ENCODE results near the gene CSTF1.
"Not testable (repeated sequence)": the region's sequence is repeated elsewhere in the genome, so short reads cannot be mapped to it uniquely, and the experiment has no call there.

Gene CSTF1

DNA sequence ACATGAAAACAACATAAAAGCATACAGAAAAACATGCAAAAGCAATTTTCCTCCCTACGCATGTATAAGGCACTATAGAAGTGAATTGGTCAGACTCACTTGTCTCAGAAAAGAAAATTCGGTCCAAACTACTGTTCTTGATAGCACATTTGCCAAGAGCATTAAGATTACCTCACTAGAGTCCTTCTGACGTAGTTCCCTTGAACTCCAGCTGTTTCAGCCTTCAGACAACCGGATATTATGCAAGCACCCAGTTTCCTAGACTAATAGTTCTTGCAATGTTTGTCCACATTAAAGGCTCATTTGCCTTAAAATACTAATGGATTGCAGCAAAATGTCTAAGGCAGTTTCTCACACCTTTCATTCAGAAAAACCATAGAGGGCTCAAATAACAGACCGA lies 17.1 kb downstream of the CSTF1 start:
- DNase-seq (no peak), ATAC-seq (ENCODE audit: insufficient read depth, low read depth) (no peak)
- peaks cover 15% of the 10 kb centered on the region; the same call in 1 of the 2 replicates for H4K20me1 ChIP-seq (ENCODE audit: insufficient read depth, low read length)
- H3K36me3 ChIP-seq (ENCODE audit: insufficient read depth, low read length) = peaks cover 37% of the 10 kb centered on the region
- no peaks in the 10 kb centered on the region for H3K27me3 ChIP-seq (ENCODE audit: insufficient read depth, low read length, poor library complexity)
- no peak overlapping the region for H2AFZ ChIP-seq (ENCODE audit: low read depth, low read length)
- no peaks in the 10 kb centered on the region for H3K9me3 ChIP-seq (ENCODE audit: insufficient read depth, low read length, severe bottlenecking)
- no peak for TF ChIP-seq EZH2 (IDR thresholded peaks at IDR 0.05; ENCODE audit: borderline replicate concordance, low read depth, low read length, severe bottlenecking)
- TF ChIP-seq, protein P1, sequence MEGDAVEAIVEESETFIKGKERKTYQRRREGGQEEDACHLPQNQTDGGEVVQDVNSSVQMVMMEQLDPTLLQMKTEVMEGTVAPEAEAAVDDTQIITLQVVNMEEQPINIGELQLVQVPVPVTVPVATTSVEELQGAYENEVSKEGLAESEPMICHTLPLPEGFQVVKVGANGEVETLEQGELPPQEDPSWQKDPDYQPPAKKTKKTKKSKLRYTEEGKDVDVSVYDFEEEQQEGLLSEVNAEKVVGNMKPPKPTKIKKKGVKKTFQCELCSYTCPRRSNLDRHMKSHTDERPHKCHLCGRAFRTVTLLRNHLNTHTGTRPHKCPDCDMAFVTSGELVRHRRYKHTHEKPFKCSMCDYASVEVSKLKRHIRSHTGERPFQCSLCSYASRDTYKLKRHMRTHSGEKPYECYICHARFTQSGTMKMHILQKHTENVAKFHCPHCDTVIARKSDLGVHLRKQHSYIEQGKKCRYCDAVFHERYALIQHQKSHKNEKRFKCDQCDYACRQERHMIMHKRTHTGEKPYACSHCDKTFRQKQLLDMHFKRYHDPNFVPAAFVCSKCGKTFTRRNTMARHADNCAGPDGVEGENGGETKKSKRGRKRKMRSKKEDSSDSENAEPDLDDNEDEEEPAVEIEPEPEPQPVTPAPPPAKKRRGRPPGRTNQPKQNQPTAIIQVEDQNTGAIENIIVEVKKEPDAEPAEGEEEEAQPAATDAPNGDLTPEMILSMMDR (IDR thresholded peaks at IDR 0.05; ENCODE audit: borderline replicate concordance, extremely low read depth, low read length, poor library complexity, severe bottlenecking) = no peak
- H3K27ac ChIP-seq (ENCODE audit: low read length) = no peak overlapping the region
- H3K9ac ChIP-seq (ENCODE audit: low read depth, low read length) = no peak overlapping the region
- H3K4me1 ChIP-seq (ENCODE audit: insufficient read depth, low read length) = no peaks in the 10 kb centered on the region
- no peak overlapping the region for H3K4me3 ChIP-seq (ENCODE audit: low read depth in 1 of 2, low read length in 2 of 2)
- H3K79me2 ChIP-seq (ENCODE audit: insufficient read depth, low read length) = no peaks in the 10 kb centered on the region
- H3K4me2 ChIP-seq (ENCODE audit: insufficient read depth, low read length) = no peak overlapping the region

DNA sequence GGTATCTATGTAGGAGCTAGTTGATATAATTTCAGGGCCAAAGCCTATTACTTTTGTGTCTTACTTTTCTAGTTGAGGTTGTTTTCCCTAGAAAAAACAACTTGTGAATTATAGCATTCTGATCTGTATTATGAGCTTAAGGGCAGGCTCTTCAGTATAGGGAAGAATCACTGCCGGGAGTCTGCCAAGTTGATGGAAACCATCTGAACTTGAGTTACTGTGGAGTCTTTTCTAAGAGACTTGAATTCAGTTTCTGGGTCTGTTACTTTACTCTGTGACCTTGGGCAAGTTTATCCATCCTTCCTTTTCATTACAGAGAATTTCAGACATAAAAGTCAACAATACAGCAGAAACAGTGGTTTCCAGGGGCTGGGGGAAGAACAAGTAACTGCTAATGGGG lies 17.5 kb downstream of the CSTF1 start:
- H3K4me1 ChIP-seq (ENCODE audit: insufficient read depth, low read length) = no peaks in the 10 kb centered on the region
- no peak overlapping the region for H2AFZ ChIP-seq (ENCODE audit: low read depth, low read length)
- H3K9me3 ChIP-seq (ENCODE audit: insufficient read depth, low read length, severe bottlenecking) = no peaks in the 10 kb centered on the region
- no peak overlapping the region for H3K4me3 ChIP-seq (ENCODE audit: low read depth in 1 of 2, low read length in 2 of 2)
- no peaks in the 10 kb centered on the region for H3K27me3 ChIP-seq (ENCODE audit: insufficient read depth, low read length, poor library complexity)
- ATAC-seq (ENCODE audit: insufficient read depth, low read depth) (no peak), DNase-seq (no peak)
- H3K9ac ChIP-seq (ENCODE audit: low read depth, low read length) = no peak overlapping the region
- TF ChIP-seq, protein P1 (IDR thresholded peaks at IDR 0.05; ENCODE audit: borderline replicate concordance, extremely low read depth, low read length, poor library complexity, severe bottlenecking) = no peak
- no peak for TF ChIP-seq EZH2 (IDR thresholded peaks at IDR 0.05; ENCODE audit: borderline replicate concordance, low read depth, low read length, severe bottlenecking)
- H3K27ac ChIP-seq (ENCODE audit: low read length) = no peak overlapping the region
- H3K79me2 ChIP-seq (ENCODE audit: insufficient read depth, low read length) = no peaks in the 10 kb centered on the region
- H3K4me2 ChIP-seq (ENCODE audit: insufficient read depth, low read length) = no peak overlapping the region
- peaks cover 34% of the 10 kb centered on the region for H3K36me3 ChIP-seq (ENCODE audit: insufficient read depth, low read length)
- peaks cover 15% of the 10 kb centered on the region; the same call in 1 of the 2 replicates for H4K20me1 ChIP-seq (ENCODE audit: insufficient read depth, low read length)

DNA sequence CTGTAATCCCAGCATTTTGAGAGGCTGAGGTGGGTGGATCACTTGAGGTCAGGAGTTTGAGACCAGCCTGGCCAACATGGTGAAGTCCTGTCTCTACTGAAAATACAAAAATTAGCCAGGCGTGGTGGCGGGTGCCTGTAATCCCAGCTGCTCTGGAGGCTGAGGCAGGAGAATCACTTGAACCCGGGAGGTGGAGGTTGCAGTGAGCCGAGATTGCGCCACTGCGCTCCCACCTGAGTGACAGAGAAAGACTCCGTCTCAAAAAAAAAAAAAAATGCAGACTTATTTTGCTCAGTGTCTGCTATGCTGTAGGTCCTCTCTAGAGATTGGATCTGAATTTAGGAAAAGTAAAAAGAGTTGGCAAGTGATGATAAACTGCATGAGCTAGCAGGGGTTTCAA lies 18.8 kb downstream of the CSTF1 start:
- not testable (repeated sequence) for H3K27ac ChIP-seq (ENCODE audit: low read length); H3K4me1 ChIP-seq (ENCODE audit: insufficient read depth, low read length); H3K9ac ChIP-seq (ENCODE audit: low read depth, low read length); H3K4me2 ChIP-seq (ENCODE audit: insufficient read depth, low read length); ATAC-seq (ENCODE audit: insufficient read depth, low read depth); H3K9me3 ChIP-seq (ENCODE audit: insufficient read depth, low read length, severe bottlenecking); H2AFZ ChIP-seq (ENCODE audit: low read depth, low read length); H3K4me3 ChIP-seq (ENCODE audit: low read depth in 1 of 2, low read length in 2 of 2); DNase-seq; H3K79me2 ChIP-seq (ENCODE audit: insufficient read depth, low read length); H3K27me3 ChIP-seq (ENCODE audit: insufficient read depth, low read length, poor library complexity)
- peaks cover 20% of the 10 kb centered on the region for H3K36me3 ChIP-seq (ENCODE audit: insufficient read depth, low read length)
- peaks cover 10% of the 10 kb centered on the region; the same call in 1 of the 2 replicates for H4K20me1 ChIP-seq (ENCODE audit: insufficient read depth, low read length)

DNA sequence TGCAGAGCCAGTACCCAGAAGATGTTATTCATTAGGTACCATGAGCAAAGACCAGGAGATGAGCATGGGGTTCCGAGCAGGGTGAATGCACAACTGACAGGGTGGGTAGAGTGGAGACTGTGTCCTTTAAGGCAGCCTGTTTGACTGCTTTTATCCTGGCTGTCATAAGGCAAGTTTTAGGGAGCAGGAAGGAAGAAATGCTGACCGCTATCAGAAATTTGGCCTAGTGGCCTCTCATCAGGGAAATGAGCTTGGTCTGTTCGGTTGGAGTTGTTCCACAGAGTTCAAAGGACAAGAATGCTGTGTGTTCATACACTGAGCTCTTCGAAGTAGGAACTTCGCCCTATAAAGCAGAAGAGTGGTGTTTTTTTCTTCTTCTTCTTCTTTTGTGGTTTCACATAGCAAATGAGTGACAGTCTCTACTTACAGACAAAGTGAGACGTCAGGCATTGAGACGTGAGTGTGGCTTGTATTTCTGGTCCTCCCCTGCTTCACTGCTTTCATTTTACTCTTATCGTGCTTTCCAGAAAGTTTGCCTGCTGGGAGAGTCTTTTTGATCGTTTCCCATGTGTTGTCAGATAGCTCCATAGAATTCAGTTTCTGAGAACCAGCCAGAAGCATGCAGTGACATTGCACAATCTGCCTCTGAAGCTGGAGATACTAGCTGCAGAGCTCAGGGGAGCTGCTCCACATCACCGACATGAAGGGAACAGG lies 19.5 kb downstream of the CSTF1 start, which contains the start of gene CASS4:
Gene CASS4 (plus strand): TSS at position 502 of the 714 bp plus-strand sequence. CDS start 199 bp downstream, at position 701.
- no peak within 1 kb of the TSS for H3K4me3 ChIP-seq (ENCODE audit: low read depth in 1 of 2, low read length in 2 of 2)
- no peaks in the 10 kb centered on the region for H3K4me1 ChIP-seq (ENCODE audit: insufficient read depth, low read length)
- H3K4me2 ChIP-seq (ENCODE audit: insufficient read depth, low read length) = no peak within 1 kb of the TSS
- no peaks in the 10 kb centered on the region for H3K27me3 ChIP-seq (ENCODE audit: insufficient read depth, low read length, poor library complexity)
- H3K27ac ChIP-seq (ENCODE audit: low read length) = no peak within 1 kb of the TSS
- H3K9ac ChIP-seq (ENCODE audit: low read depth, low read length) = no peak within 1 kb of the TSS
- no peaks in the 10 kb centered on the region for H3K79me2 ChIP-seq (ENCODE audit: insufficient read depth, low read length)
- H2AFZ ChIP-seq (ENCODE audit: low read depth, low read length) = no peak within 1 kb of the TSS
- DNase-seq (no peak), ATAC-seq (ENCODE audit: insufficient read depth, low read depth) (peak; percentile 74)
- peaks cover 7% of the 10 kb centered on the region; the same call in 1 of the 2 replicates for H4K20me1 ChIP-seq (ENCODE audit: insufficient read depth, low read length)
- no peaks in the 10 kb centered on the region for H3K9me3 ChIP-seq (ENCODE audit: insufficient read depth, low read length, severe bottlenecking)
- H3K36me3 ChIP-seq (ENCODE audit: insufficient read depth, low read length) = peaks cover 14% of the 10 kb centered on the region
- no peak for TF ChIP-seq EZH2 (IDR thresholded peaks at IDR 0.05; ENCODE audit: borderline replicate concordance, low read depth, low read length, severe bottlenecking)
- TF ChIP-seq, protein P1 (IDR thresholded peaks at IDR 0.05; ENCODE audit: borderline replicate concordance, extremely low read depth, low read length, poor library complexity, severe bottlenecking) = no peak
